HepG2 (cell line): ENCODE data around the gene TMEM33. TPM values are rescaled to one million over a fixed set of nuclear protein-coding genes. Genes with fewer than 3 reads are reported as not detected.
A peak's percentile ranks its signal among the peaks of the same experiment; 100 is the strongest.

Experiments
- ATF2 ChIP-seq: sonication (generic); formaldehyde crosslinking; IDR thresholded peaks from 2 replicates; pipeline ENCODE4 v1.4.0; 2020; ENCODE audit warnings: missing genetic modification reagents
- CC2D1A ChIP-seq: sonication (generic); formaldehyde crosslinking; IDR thresholded peaks from 2 replicates; pipeline ENCODE4 v1.8.1; 2023; ENCODE audit warnings: mild to moderate bottlenecking, missing genetic modification reagents
- KDM5A ChIP-seq: fragments of 200-600 bp; sonication (generic); IDR thresholded peaks from 2 replicates; pipeline ENCODE4 v1.7.0; 2018; ENCODE audit warnings: antibody characterized with exemption, mild to moderate bottlenecking, low read length, borderline replicate concordance
- MLLT10 ChIP-seq: sonication (generic); formaldehyde crosslinking; IDR thresholded peaks from 2 replicates; pipeline ENCODE4 v1.4.0; 2020; ENCODE audit warnings: missing genetic modification reagents
- NFIC ChIP-seq: IDR thresholded peaks from 2 replicates; pipeline ENCODE4 v1.6.1; 2012; ENCODE audit warnings: mild to moderate bottlenecking, low read length, inconsistent platforms
- POGZ ChIP-seq: sonication (generic); formaldehyde crosslinking; IDR thresholded peaks from 2 replicates; pipeline ENCODE4 v1.4.0; 2020; ENCODE audit warnings: mild to moderate bottlenecking, missing genetic modification reagents
- SIN3A ChIP-seq: IDR thresholded peaks from 2 replicates; pipeline ENCODE4 v1.6.1; 2011; ENCODE audit warnings: low read depth, mild to moderate bottlenecking, control low read depth, low read length, borderline replicate concordance
- SMC3 ChIP-seq: IDR thresholded peaks from 2 replicates; pipeline ENCODE4 v1.6.1; 2011; ENCODE audit warnings: low read length, improper control_type of control experiment
- TFDP1 ChIP-seq: IDR thresholded peaks from 2 replicates; pipeline ENCODE4 v1.6.1; 2016; ENCODE audit warnings: missing compliant biosample characterization, missing genetic modification reagents, borderline replicate concordance
- THAP11 ChIP-seq: IDR thresholded peaks from 2 replicates; pipeline ENCODE4 v1.6.1; 2016; ENCODE audit warnings: missing biosample characterization, missing genetic modification reagents
- XBP1 ChIP-seq: sonication (generic); formaldehyde crosslinking; IDR thresholded peaks from 2 replicates; pipeline ENCODE4 v1.5.0; 2020; ENCODE audit warnings: missing genetic modification reagents
- ZBTB38 ChIP-seq: sonication (generic); formaldehyde crosslinking; IDR thresholded peaks from 2 replicates; pipeline ENCODE4 v1.5.1; 2020; ENCODE audit warnings: mild to moderate bottlenecking, missing genetic modification reagents
- ZNF652 ChIP-seq: IDR thresholded peaks from 2 replicates; pipeline ENCODE4 v1.6.1; 2016; ENCODE audit warnings: low read depth, borderline replicate concordance
- ZSCAN21 ChIP-seq: sonication (generic); formaldehyde crosslinking; IDR thresholded peaks from 2 replicates; pipeline ENCODE4 v1.8.0; 2022; ENCODE audit warnings: mild to moderate bottlenecking, missing genetic modification reagents, moderate library complexity, borderline replicate concordance
- polyA plus RNA-seq, 8 experiments: library from polyadenylated mRNA; depleted of rRNA in 3 of 8; stranded (reverse) in 7 of 8; unstranded in 1 of 8; fragments of >200 nt; fragmentation: Illumina TruSeq in 4 of 8; extraction: Trizol in 4 of 8; gene quantifications; 2 replicates each; pipeline versions ENCODE4 v1.2.1 to v1.2.3, GENCODE V29; 2011 to 2016; ENCODE audit warnings: low read depth in 4 of 8, missing spikeins in 1 of 8, mixed read lengths in 1 of 8; ENCODE audit not compliant: insufficient read depth in 1 of 8
- total RNA-seq, 5 experiments: library from RNA; depleted of rRNA; stranded (reverse); fragments of >200 nt; fragmentation: Illumina TruSeq; extraction: Trizol; gene quantifications; 2 replicates each; pipeline ENCODE4 v1.2.3, GENCODE V29; 2016; ENCODE audit warnings: low read depth in 1 of 5
- TF ChIP-seq, protein P1 (sequence below): sonication (generic); formaldehyde crosslinking; IDR thresholded peaks from 2 replicates; pipeline ENCODE4 v1.4.0; 2020; ENCODE audit warnings: missing genetic modification reagents, borderline replicate concordance
- TF ChIP-seq, protein P2 (sequence below): sonication (generic); formaldehyde crosslinking; IDR thresholded peaks from 2 replicates; pipeline ENCODE4 v1.4.0; 2020; ENCODE audit warnings: missing genetic modification reagents, borderline replicate concordance
- TF ChIP-seq, protein P3 (sequence below): sonication (generic); formaldehyde crosslinking; conservative IDR thresholded peaks from 2 replicates; pipeline ENCODE4 v1.4.0; 2020; ENCODE audit warnings: mild to moderate bottlenecking, missing genetic modification reagents, moderate library complexity

The TMEM33 gene
- total and polyA plus RNA-seq, 2 of the 13 experiments (the other 11 are each of a cell fraction or from before 2014, with no cell fraction given), result 36.1 to 66.6 TPM

GRCh38 chr4:41934901-41935651 lies at the start of gene TMEM33 (continued):
- TF ChIP-seq, protein P1, sequence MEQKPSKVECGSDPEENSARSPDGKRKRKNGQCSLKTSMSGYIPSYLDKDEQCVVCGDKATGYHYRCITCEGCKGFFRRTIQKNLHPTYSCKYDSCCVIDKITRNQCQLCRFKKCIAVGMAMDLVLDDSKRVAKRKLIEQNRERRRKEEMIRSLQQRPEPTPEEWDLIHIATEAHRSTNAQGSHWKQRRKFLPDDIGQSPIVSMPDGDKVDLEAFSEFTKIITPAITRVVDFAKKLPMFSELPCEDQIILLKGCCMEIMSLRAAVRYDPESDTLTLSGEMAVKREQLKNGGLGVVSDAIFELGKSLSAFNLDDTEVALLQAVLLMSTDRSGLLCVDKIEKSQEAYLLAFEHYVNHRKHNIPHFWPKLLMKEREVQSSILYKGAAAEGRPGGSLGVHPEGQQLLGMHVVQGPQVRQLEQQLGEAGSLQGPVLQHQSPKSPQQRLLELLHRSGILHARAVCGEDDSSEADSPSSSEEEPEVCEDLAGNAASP (CRISPR knock-in tag), result no peak
- TF ChIP-seq ZSCAN21 (no peak), SIN3A (0 out of 2 replicates have a peak, but pooled peaks have one; percentile 57), MLLT10 (CRISPR knock-in tag) (no peak), ZNF652 (CRISPR knock-in tag) (no peak), XBP1 (CRISPR knock-in tag) (0 out of 2 replicates have a peak, but pooled peaks have one; percentile 17), KDM5A (peak; percentile 83), TFDP1 (CRISPR knock-in tag) (peak; percentile 10; the same call in 1 of the 2 replicates), ZBTB38 (peak; percentile 78), POGZ (CRISPR knock-in tag) (no peak; the same call in 1 of the 2 replicates), THAP11 (CRISPR knock-in tag) (peak; percentile 98), NFIC (0 out of 2 replicates have a peak, but pooled peaks have one; percentile 44), ATF2 (CRISPR knock-in tag) (peak; percentile 47; the same call in 1 of the 2 replicates), CC2D1A (CRISPR knock-in tag) (no peak), SMC3 (no peak)
- TF ChIP-seq, protein P2, sequence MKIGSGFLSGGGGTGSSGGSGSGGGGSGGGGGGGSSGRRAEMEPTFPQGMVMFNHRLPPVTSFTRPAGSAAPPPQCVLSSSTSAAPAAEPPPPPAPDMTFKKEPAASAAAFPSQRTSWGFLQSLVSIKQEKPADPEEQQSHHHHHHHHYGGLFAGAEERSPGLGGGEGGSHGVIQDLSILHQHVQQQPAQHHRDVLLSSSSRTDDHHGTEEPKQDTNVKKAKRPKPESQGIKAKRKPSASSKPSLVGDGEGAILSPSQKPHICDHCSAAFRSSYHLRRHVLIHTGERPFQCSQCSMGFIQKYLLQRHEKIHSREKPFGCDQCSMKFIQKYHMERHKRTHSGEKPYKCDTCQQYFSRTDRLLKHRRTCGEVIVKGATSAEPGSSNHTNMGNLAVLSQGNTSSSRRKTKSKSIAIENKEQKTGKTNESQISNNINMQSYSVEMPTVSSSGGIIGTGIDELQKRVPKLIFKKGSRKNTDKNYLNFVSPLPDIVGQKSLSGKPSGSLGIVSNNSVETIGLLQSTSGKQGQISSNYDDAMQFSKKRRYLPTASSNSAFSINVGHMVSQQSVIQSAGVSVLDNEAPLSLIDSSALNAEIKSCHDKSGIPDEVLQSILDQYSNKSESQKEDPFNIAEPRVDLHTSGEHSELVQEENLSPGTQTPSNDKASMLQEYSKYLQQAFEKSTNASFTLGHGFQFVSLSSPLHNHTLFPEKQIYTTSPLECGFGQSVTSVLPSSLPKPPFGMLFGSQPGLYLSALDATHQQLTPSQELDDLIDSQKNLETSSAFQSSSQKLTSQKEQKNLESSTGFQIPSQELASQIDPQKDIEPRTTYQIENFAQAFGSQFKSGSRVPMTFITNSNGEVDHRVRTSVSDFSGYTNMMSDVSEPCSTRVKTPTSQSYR (CRISPR knock-in tag), result no peak
- TF ChIP-seq, protein P3, sequence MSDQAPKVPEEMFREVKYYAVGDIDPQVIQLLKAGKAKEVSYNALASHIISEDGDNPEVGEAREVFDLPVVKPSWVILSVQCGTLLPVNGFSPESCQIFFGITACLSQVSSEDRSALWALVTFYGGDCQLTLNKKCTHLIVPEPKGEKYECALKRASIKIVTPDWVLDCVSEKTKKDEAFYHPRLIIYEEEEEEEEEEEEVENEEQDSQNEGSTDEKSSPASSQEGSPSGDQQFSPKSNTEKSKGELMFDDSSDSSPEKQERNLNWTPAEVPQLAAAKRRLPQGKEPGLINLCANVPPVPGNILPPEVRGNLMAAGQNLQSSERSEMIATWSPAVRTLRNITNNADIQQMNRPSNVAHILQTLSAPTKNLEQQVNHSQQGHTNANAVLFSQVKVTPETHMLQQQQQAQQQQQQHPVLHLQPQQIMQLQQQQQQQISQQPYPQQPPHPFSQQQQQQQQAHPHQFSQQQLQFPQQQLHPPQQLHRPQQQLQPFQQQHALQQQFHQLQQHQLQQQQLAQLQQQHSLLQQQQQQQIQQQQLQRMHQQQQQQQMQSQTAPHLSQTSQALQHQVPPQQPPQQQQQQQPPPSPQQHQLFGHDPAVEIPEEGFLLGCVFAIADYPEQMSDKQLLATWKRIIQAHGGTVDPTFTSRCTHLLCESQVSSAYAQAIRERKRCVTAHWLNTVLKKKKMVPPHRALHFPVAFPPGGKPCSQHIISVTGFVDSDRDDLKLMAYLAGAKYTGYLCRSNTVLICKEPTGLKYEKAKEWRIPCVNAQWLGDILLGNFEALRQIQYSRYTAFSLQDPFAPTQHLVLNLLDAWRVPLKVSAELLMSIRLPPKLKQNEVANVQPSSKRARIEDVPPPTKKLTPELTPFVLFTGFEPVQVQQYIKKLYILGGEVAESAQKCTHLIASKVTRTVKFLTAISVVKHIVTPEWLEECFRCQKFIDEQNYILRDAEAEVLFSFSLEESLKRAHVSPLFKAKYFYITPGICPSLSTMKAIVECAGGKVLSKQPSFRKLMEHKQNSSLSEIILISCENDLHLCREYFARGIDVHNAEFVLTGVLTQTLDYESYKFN (CRISPR knock-in tag), result peak; percentile 23
